Gastroesophageal sphincter (tissue), 4 donors: ENCODE data around the gene PPP1R1A. TPM values are rescaled to one million over a fixed set of nuclear protein-coding genes. Genes with fewer than 3 reads are reported as not detected.

Experiments used
- ATAC-seq: fragments of 150-250 bp; one replicate; pipeline ENCODE4 v1.9.1; 2016; ENCODE audit warnings: mild to moderate bottlenecking, moderate library complexity
- H3K27ac ChIP-seq, 4 donors: fragments of 200-600 bp; sonication (generic) in 3 of 4; 1 replicate in 3 of 4; 2 replicates in 1 of 4; pipeline ENCODE4 v1.5.1; 2016 to 2019
- H3K27me3 ChIP-seq: fragments of 200-600 bp; sonication (generic); one replicate; pipeline ENCODE4 v1.5.1; 2019
- H3K36me3 ChIP-seq, 2 donors: fragments of 200-600 bp; sonication (generic); one replicate each; pipeline ENCODE4 v1.5.1; 2019; ENCODE audit warnings: control low read depth in 1 of 2
- H3K4me1 ChIP-seq, 3 donors: fragments of 200-600 bp; sonication (generic); 1 replicate in 2 of 3; 2 replicates in 1 of 3; pipeline ENCODE4 v1.5.1; 2016 to 2019; ENCODE audit warnings: control low read depth in 2 of 3
- H3K4me3 ChIP-seq, 2 donors: fragments of 200-600 bp; sonication (generic); one replicate each; pipeline ENCODE4 v1.5.1; 2019; ENCODE audit warnings: mild to moderate bottlenecking in 1 of 2, moderate library complexity in 1 of 2
- H3K9me3 ChIP-seq, 3 donors: fragments of 200-600 bp; sonication (generic); one replicate each; pipeline ENCODE4 v1.5.1; 2017 to 2019; ENCODE audit warnings: control low read depth in 2 of 3
- EP300 ChIP-seq: sonication (generic); formaldehyde crosslinking; IDR thresholded peaks from one replicate; pipeline ENCODE4 v1.6.1; 2017; ENCODE audit warnings: antibody characterized with exemption, mild to moderate bottlenecking
- POLR2A ChIP-seq, 2 donors: fragments of 450-650 bp; IDR thresholded peaks; one replicate each; pipeline ENCODE4 v1.6.1; 2017; ENCODE audit warnings: antibody characterized with exemption in 2 of 2, mild to moderate bottlenecking in 2 of 2, moderate library complexity in 1 of 2
- POLR2AphosphoS5 ChIP-seq: sonication (generic); formaldehyde crosslinking; IDR thresholded peaks from one replicate; pipeline ENCODE4 v1.6.1; 2017; ENCODE audit warnings: antibody characterized with exemption
- WGBS, 2 donors: methylation state at CpG; one replicate each; pipeline ENCODE4 v1.1.5; 2018; ENCODE audit warnings: low coverage in 1 of 2; 5-methylcytosine and 5-hydroxymethylcytosine counted together
- total RNA-seq, 4 donors: library from RNA; depleted of rRNA; stranded (reverse); fragments of >200 nt; gene quantifications; one replicate each; pipeline ENCODE4 v1.1.0, GENCODE V29; 2016
- TF ChIP-seq, protein P1 (sequence below), 4 experiments: fragments of 200-600 bp in 2 of 4; fragments of 450-650 bp in 2 of 4; sonication (generic) in 1 of 4; IDR thresholded peaks; one replicate each; pipeline ENCODE4 v1.5.1; 2017 to 2019; ENCODE audit warnings: antibody characterized with exemption in 4 of 4, mild to moderate bottlenecking in 2 of 4, moderate library complexity in 2 of 4

Gene PPP1R1A
- total RNA-seq, 4 donors from 2014 or later, result 2.5 to 27.9 (median 18.0) TPM

DNA sequence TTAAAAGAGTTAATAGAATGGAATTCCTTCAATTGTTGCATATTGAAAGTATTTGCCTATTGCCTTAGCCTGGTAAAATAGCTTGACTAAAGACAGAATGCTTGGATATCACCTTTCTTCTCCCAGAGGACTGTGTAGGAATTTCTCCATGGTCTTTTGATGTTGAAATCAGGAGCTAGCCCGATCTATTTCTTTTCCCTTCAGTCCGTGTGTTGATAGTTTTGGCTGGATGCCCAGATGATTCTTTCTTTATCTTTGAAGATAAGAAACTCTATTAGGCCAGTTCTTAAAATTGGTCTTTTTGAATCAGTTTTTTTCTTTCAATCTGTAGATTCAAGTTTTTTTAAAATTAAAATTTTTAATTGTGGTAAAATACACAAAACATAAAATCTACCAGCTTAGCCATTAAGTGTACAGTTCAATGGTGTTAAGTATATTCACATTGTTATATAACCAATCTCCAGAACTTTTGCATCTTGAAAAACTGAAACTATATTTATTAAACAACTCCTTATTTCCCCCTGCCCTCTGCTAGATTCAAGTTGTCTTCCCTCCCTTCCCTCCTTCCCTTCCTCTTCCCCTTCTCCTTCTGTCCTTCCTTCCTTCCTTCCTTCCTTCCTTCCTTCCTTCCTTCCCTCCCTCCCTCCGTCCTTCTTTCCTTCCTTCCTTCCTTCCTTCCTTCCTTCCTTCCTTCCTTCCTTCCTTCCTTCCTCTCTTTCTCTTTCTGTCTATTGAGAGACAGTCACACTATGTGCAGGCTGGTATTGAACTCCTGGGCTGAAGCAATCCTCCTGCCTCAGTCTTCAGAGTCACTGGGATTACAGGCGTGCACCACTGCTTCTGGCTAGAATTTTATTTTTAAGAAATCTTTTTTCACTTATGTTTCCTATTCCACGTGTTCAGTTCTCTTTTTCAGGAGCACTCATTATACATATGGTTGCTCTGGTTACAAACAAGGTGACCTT lies 36.1 kb upstream of the PPP1R1A start:
- Histone ChIP-seq H3K4me1 (no peaks in the 10 kb centered on the region), H3K27me3 (peaks cover 39% of the 10 kb centered on the region), H3K36me3 (no peaks in the 10 kb centered on the region), H3K9me3 (no peaks in the 10 kb centered on the region), H3K27ac (no peak overlapping the region), H3K4me3 (no peak overlapping the region)
- 32 to 47% methylated on average over 4 to 5 of the region's 5 CpGs for WGBS, 2 donors
- no peak for ATAC-seq
- TF ChIP-seq, protein P1, sequence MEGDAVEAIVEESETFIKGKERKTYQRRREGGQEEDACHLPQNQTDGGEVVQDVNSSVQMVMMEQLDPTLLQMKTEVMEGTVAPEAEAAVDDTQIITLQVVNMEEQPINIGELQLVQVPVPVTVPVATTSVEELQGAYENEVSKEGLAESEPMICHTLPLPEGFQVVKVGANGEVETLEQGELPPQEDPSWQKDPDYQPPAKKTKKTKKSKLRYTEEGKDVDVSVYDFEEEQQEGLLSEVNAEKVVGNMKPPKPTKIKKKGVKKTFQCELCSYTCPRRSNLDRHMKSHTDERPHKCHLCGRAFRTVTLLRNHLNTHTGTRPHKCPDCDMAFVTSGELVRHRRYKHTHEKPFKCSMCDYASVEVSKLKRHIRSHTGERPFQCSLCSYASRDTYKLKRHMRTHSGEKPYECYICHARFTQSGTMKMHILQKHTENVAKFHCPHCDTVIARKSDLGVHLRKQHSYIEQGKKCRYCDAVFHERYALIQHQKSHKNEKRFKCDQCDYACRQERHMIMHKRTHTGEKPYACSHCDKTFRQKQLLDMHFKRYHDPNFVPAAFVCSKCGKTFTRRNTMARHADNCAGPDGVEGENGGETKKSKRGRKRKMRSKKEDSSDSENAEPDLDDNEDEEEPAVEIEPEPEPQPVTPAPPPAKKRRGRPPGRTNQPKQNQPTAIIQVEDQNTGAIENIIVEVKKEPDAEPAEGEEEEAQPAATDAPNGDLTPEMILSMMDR (IDR thresholded peaks at IDR 0.05), result no peak
- no peak for TF ChIP-seq POLR2A (IDR thresholded peaks at IDR 0.05)
- TF ChIP-seq POLR2AphosphoS5, result no peak
- no peak for TF ChIP-seq EP300

DNA sequence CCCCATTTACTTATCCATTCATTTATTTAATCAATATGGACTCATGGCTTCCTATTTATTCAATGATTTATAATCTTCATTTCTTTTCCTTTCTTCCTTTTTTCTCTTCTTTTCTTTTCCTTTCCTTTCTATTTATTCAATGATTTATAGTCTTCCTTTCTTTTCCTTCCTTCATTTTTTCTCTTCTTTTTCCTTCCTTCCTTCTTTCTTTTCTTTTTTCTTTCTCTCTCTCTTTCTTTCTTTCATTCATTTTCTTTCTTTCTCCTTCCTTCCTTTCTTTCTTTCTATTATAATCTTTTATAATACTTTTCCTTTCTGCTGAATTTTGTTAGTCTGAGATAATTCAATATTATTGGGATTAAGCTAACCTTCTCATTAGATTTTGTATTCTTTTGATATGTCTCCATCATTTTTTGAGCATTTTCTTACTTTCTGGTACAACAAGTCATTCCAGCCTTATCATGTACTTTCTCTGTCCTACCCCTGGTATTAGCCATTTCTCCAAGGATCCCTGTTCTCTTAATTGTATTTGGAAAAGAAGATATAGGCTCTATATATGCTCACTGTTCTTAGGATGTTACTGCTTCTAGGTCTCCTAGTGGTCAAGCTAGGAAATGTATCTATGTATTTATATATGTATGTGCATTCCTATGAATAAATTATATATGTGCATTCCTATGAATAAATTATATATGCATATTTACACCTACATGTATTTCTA lies 34.2 kb upstream of the PPP1R1A start:
- H3K9me3 ChIP-seq, result no peaks in the 10 kb centered on the region
- no peaks in the 10 kb centered on the region for H3K36me3 ChIP-seq
- H3K27me3 ChIP-seq, result peaks cover 37% of the 10 kb centered on the region
- no peak for TF ChIP-seq EP300
- no peak for TF ChIP-seq POLR2A (IDR thresholded peaks at IDR 0.05)
- TF ChIP-seq POLR2AphosphoS5, result no peak
- TF ChIP-seq, protein P1 (IDR thresholded peaks at IDR 0.05), result no peak
- no peak for ATAC-seq
- H3K4me1 ChIP-seq, result no peaks in the 10 kb centered on the region
- H3K27ac ChIP-seq, result no peak overlapping the region
- no peak overlapping the region for H3K4me3 ChIP-seq

GRCh38 chr12:54616933-54617680 lies 28.6 kb upstream of the PPP1R1A start:
- Histone ChIP-seq H3K27ac (no peak overlapping the region), H3K9me3 (no peaks in the 10 kb centered on the region), H3K27me3 (peaks cover 9% of the 10 kb centered on the region), H3K4me3 (no peak overlapping the region), H3K36me3 (no peaks in the 10 kb centered on the region), H3K4me1 (no peaks in the 10 kb centered on the region)
- WGBS, 2 donors, result 40 to 74% methylated on average over 1 to 6 of the region's 6 CpGs
- no peak for ATAC-seq
- TF ChIP-seq, protein P1 (IDR thresholded peaks at IDR 0.05), result no peak
- TF ChIP-seq POLR2A (IDR thresholded peaks at IDR 0.05) (no peak), POLR2AphosphoS5 (no peak), EP300 (no peak)

DNA sequence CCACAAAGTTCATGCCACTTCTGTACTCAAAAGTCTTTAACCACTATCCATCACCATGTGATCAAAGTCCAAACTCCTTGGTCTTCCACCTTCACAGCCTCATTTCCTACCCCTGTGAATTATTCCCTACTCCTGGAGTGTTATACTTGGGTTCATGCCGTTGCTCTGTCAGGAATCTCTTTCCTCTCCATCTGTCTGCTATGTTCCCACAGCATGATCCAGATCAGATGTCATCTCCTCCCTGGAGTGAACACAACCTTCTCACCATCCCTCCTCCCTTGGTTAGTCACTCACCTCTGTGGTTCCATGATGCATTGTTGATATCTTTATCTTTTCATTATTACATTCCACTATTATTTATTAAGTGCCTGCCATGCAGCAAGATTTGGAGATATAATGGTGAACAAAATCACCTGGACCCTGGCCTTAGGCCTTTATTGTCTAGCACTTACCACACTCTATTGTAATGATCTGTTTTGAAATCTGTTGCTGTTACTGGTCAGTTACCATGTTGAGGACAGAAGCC lies 23.8 kb upstream of the PPP1R1A start:
- Histone ChIP-seq H3K27me3 (peaks cover 13% of the 10 kb centered on the region), H3K27ac (no peak overlapping the region), H3K36me3 (no peaks in the 10 kb centered on the region), H3K4me1 (no peaks in the 10 kb centered on the region), H3K4me3 (no peak overlapping the region), H3K9me3 (no peaks in the 10 kb centered on the region)
- TF ChIP-seq POLR2A (IDR thresholded peaks at IDR 0.05), result no peak
- ATAC-seq, result no peak
- 53 to 77% methylated on average over 1 of the region's 1 CpG for WGBS, 2 donors

DNA sequence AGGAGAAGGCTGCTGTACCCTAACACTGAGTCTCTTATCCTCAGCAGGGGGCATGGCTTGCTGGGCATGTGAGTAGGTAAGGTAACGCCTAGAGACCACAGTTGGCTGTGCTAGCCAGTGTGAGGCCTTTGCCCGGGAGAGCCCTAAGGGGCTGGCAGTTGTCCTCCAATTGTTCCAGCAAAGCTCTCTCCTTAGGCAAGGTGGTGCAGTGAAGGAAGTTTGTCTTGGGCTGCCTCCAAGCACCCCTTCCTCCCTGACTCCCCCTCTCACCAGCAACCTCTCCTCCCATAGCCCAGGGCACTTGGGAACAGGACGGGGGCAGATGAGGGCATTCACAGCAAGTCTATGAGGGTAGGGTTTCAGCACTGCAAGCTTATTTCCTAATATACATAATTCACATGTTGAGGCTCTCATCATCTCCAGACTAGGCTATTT lies 23.3 kb upstream of the PPP1R1A start:
- no peak overlapping the region for H3K27ac ChIP-seq
- H3K9me3 ChIP-seq, result no peaks in the 10 kb centered on the region
- no peak overlapping the region for H3K4me3 ChIP-seq
- H3K36me3 ChIP-seq, result no peaks in the 10 kb centered on the region
- H3K27me3 ChIP-seq, result peaks cover 13% of the 10 kb centered on the region
- H3K4me1 ChIP-seq, result no peaks in the 10 kb centered on the region
- WGBS, 2 donors, result 80% methylated on average over 1 of the region's 3 CpGs; no CpG with 5 or more reads in 1 of the 2 donors
- ATAC-seq, result no peak
- TF ChIP-seq, protein P1 (IDR thresholded peaks at IDR 0.05), result no peak
- TF ChIP-seq POLR2AphosphoS5 (no peak), POLR2A (IDR thresholded peaks at IDR 0.05) (no peak), EP300 (no peak)
